Common myeloid progenitor, CD34-positive (primary cell): ENCODE results near the gene RAPGEF2.

Experiments
- CTCF ChIA-PET: fragments of 350-600 bp; sonication (Branson Sonifier 250); formaldehyde crosslinking; loops from one replicate; lab custom pipeline; 2021; ENCODE audit warnings: antibody characterized with exemption; lab: Charles Lee
- POLR2A ChIA-PET: fragments of 350-600 bp; sonication (Branson Sonifier 250); formaldehyde crosslinking; loops from one replicate; lab custom pipeline; 2021; ENCODE audit warnings: antibody characterized with exemption; lab: Charles Lee
- DNase-seq, 3 donors: peaks; one replicate each; pipeline versions ENCODE4 v3.0.0 to v3.0.0-alpha.2; 2013
- H3K27ac ChIP-seq, 2 experiments: 1 replicate in 1 of 2; 2 replicates in 1 of 2; pipeline ENCODE4 v1.7.0; 2013; ENCODE audit warnings: inconsistent platforms in 2 of 2, low read length in 2 of 2, mild to moderate bottlenecking in 2 of 2, low read depth in 1 of 2, moderate library complexity in 1 of 2; ENCODE audit not compliant: severe bottlenecking in 2 of 2, insufficient read depth in 1 of 2, poor library complexity in 1 of 2
- H3K27me3 ChIP-seq, 5 experiments: replicated peaks in 2 of 5; 1 replicate in 3 of 5; 2 replicates in 2 of 5; pipeline versions ENCODE4 v1.6.1 to v1.7.0; 2013; ENCODE audit warnings: low read length in 4 of 5, mild to moderate bottlenecking in 2 of 5, moderate library complexity in 2 of 5, inconsistent platforms in 1 of 5; ENCODE audit not compliant: insufficient read depth in 5 of 5, control insufficient read depth in 4 of 5
- H3K36me3 ChIP-seq, 4 experiments: 1 replicate in 2 of 4; 2 replicates in 2 of 4; pipeline versions ENCODE4 v1.6.1 to v1.7.0; 2013; ENCODE audit warnings: low read length in 3 of 4, control low read depth in 1 of 4, mild to moderate bottlenecking in 1 of 4; ENCODE audit not compliant: control insufficient read depth in 4 of 4, insufficient read depth in 4 of 4
- H3K4me1 ChIP-seq, 4 experiments: 1 replicate in 3 of 4; 2 replicates in 1 of 4; pipeline versions ENCODE4 v1.6.1 to v1.7.1; 2013; ENCODE audit warnings: low read length in 3 of 4, mild to moderate bottlenecking in 3 of 4, control low read depth in 1 of 4, inconsistent platforms in 1 of 4, moderate library complexity in 1 of 4; ENCODE audit not compliant: control insufficient read depth in 4 of 4, insufficient read depth in 4 of 4; ENCODE audit errors: control extremely low read depth in 1 of 4
- H3K4me3 ChIP-seq, 7 experiments: 1 replicate in 4 of 7; 2 replicates in 3 of 7; pipeline versions ENCODE4 v1.5.1 to v1.7.0; 2013; ENCODE audit warnings: mild to moderate bottlenecking in 7 of 7, low read length in 6 of 7, moderate library complexity in 6 of 7, inconsistent platforms in 2 of 7, low read depth in 2 of 7, control low read depth in 1 of 7; ENCODE audit not compliant: insufficient read depth in 4 of 7, control insufficient read depth in 1 of 7; ENCODE audit errors: extremely low read depth in 1 of 7
- H3K9me3 ChIP-seq, 5 experiments: 1 replicate in 4 of 5; 2 replicates in 1 of 5; pipeline versions ENCODE4 v1.6.1 to v1.7.1; 2013; ENCODE audit warnings: low read length in 4 of 5, mild to moderate bottlenecking in 2 of 5, inconsistent platforms in 1 of 5, low read depth in 1 of 5, moderate library complexity in 1 of 5; ENCODE audit not compliant: control insufficient read depth in 4 of 5, insufficient read depth in 2 of 5; ENCODE audit errors: control extremely low read depth in 1 of 5
- WGBS: methylation state at CpG from one replicate; pipeline ENCODE4 v1.1.5; 2013; ENCODE audit not compliant: insufficient coverage; 5-methylcytosine and 5-hydroxymethylcytosine counted together

Gene RAPGEF2

DNA sequence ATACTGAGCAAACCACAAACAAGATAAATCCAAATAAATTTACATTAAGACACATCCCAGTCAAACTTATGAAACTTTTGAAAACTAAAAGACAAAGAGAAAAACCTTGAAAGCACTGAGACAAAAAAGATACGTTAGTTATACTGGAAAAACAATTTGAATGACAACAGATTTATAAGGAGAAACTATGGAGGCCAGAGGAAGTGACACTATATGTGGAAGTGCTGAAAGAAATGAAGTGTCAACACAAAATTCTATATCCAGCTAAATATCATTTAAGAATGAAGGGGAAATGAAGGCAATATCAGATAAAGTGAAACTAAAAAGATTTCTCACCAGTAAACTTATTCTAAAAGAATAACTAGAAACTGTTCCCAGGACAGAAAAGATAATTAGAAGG lies 283.7 kb downstream of the RAPGEF2 start:
- no peak overlapping the region for H3K4me3 ChIP-seq
- no CpG with 5 or more reads among the region's 1 CpG for WGBS
- peaks cover 0 to 18% (median 14%) of the 10 kb centered on the region in 4 experiments for H3K4me1 ChIP-seq
- no peak for DNase-seq
- H3K36me3 ChIP-seq: no peaks in the 10 kb centered on the region
- ChIA-PET CTCF (interaction anchor here (1.3 kb wide), 1 partner anchor 12 kb away, joined by 3 read pairs; no protein-coding TSS in a partner anchor), POLR2A (no interaction called here)
- H3K27me3 ChIP-seq: no peaks in the 10 kb centered on the region
- H3K27ac ChIP-seq: no peak overlapping the region
- H3K9me3 ChIP-seq: peaks cover 0 to 7% (median 0%) of the 10 kb centered on the region in 5 experiments

DNA sequence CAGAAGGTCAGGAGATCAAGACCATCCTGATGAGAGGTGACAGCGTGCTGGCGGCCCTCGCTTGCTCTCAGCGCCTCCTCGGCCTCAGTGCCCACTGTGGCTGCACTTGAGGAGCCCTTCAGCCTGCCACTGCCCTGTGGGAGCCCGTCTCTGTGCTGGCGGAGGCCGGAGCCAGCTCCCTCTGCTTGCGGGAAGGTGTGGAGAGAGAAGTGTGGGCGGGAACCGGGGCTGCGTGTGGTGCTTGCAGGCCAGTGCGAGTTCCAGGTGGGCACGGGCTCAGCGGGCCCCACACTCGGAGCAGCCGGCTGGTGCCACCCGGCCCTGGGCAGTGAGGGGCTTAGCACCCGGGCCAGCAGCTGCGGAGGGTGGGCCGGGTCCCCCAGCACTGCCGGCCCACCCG lies 286.9 kb downstream of the RAPGEF2 start:
- no peak overlapping the region for H3K4me3 ChIP-seq
- H3K36me3 ChIP-seq: no peaks in the 10 kb centered on the region
- ChIA-PET CTCF (no interaction called here), POLR2A (no interaction called here)
- WGBS: over 99% methylated on average over 20 of the region's 23 CpGs
- H3K4me1 ChIP-seq: peaks cover 0 to 6% (median 5%) of the 10 kb centered on the region in 4 experiments
- DNase-seq: no peak
- peaks cover 0 to 7% (median 0%) of the 10 kb centered on the region in 5 experiments for H3K9me3 ChIP-seq
- H3K27ac ChIP-seq: no peak overlapping the region
- H3K27me3 ChIP-seq: no peaks in the 10 kb centered on the region

GRCh38 chr4:159390648-159391047 lies 287.8 kb downstream of the RAPGEF2 start:
- peaks cover 0 to 6% (median 5%) of the 10 kb centered on the region in 4 experiments for H3K4me1 ChIP-seq
- WGBS: 4% methylated on average over 12 of the region's 12 CpGs
- H3K27ac ChIP-seq: no peak overlapping the region
- H3K4me3 ChIP-seq: peak overlapping the region in 1 of 7 experiments; percentile 50
- H3K27me3 ChIP-seq: no peaks in the 10 kb centered on the region
- ChIA-PET POLR2A (no interaction called here), CTCF (interaction anchor here (0.8 kb wide), 1 partner anchor 42 kb away, joined by 3 read pairs; no protein-coding TSS in a partner anchor)
- DNase-seq: peak; percentile 67 to 86 (median 85)
- H3K36me3 ChIP-seq: no peaks in the 10 kb centered on the region
- peaks cover 0 to 7% (median 0%) of the 10 kb centered on the region in 5 experiments for H3K9me3 ChIP-seq

- no peak overlapping the region for H3K27ac ChIP-seq
- H3K36me3 ChIP-seq: no peaks in the 10 kb centered on the region
- no peaks in the 10 kb centered on the region for H3K27me3 ChIP-seq
- no peak overlapping the region for H3K4me3 ChIP-seq
- peaks cover 0 to 9% (median 8%) of the 10 kb centered on the region in 4 experiments for H3K4me1 ChIP-seq
- WGBS: 100% methylated on average over 1 of the region's 2 CpGs
- CTCF ChIA-PET: no interaction called here
- no peak for DNase-seq
- POLR2A ChIA-PET: no interaction called here
- H3K9me3 ChIP-seq: no peaks in the 10 kb centered on the region
Measured at GRCh38 chr4:159395693-159396092, 292.8 kb downstream of the RAPGEF2 start.

- CTCF ChIA-PET: no interaction called here
- no peak overlapping the region for H3K4me3 ChIP-seq
- no peaks in the 10 kb centered on the region for H3K9me3 ChIP-seq
- H3K27ac ChIP-seq: no peak overlapping the region
- 100% methylated on average over 2 of the region's 3 CpGs for WGBS
- no peaks in the 10 kb centered on the region for H3K27me3 ChIP-seq
- DNase-seq: no peak
- H3K36me3 ChIP-seq: no peaks in the 10 kb centered on the region
- POLR2A ChIA-PET: no interaction called here
- peaks cover 0 to 10% (median 10%) of the 10 kb centered on the region in 4 experiments for H3K4me1 ChIP-seq
Measured at GRCh38 chr4:159396151-159396550, 293.3 kb downstream of the RAPGEF2 start.

- ChIA-PET POLR2A (no interaction called here), CTCF (interaction anchor here (1.0 kb wide), 1 partner anchor 22 kb away, joined by 4 read pairs; no protein-coding TSS in a partner anchor)
- H3K36me3 ChIP-seq: no peaks in the 10 kb centered on the region
- peaks cover 0 to 21% (median 18%) of the 10 kb centered on the region in 4 experiments for H3K4me1 ChIP-seq
- H3K4me3 ChIP-seq: no peak overlapping the region
- no peaks in the 10 kb centered on the region for H3K27me3 ChIP-seq
- H3K27ac ChIP-seq: no peak overlapping the region
- no peaks in the 10 kb centered on the region for H3K9me3 ChIP-seq
- no peak for DNase-seq
- WGBS: 93% methylated on average over 5 of the region's 7 CpGs
Measured at GRCh38 chr4:159398236-159398638, 295.4 kb downstream of the RAPGEF2 start.

DNA sequence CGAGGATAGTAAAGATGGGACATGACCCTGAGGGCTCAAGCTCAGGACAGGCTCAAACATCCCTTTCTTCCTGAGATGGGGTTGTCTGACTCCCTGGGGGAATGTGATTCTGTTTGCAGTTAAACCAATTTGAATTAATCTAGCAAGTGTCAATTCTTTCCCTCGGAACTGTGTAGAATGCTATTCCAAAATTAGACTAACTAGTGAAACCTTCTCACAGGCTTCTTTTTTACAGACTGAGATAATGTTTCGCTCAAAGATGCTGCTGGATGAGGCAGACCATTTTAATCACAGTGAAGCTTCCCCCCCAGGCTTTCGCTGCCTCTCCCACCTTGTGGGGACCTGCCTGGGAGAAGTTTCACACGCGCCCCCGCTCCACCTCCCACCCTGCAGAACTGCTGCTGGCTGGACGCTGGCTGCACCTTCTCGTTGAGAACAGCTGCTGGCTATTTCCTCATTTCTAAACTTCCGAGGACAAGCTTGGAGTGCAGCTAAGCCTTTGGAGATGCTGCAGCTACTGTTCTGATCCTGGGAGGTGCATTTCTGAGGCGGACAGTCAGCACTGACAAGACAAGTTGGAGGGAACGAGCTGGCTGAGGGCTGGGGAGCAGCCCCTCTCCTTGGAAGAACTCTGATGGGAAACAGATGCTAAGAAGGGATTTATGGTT lies 297.8 kb downstream of the RAPGEF2 start:
- ChIA-PET CTCF (interaction anchor here (1.8 kb wide), 1 partner anchor 15 kb away, joined by 4 read pairs; no protein-coding TSS in a partner anchor), POLR2A (no interaction called here)
- Histone ChIP-seq H3K4me3 (peak overlapping the region in 6 of 7 experiments; percentile 25 to 67 (median 58)), H3K27me3 (no peaks in the 10 kb centered on the region), H3K27ac (no peak overlapping the region), H3K36me3 (no peaks in the 10 kb centered on the region), H3K9me3 (no peaks in the 10 kb centered on the region), H3K4me1 (peaks cover 0 to 21% (median 18%) of the 10 kb centered on the region in 4 experiments)
- peak in 2 of 3 donors; percentile 54 to 70 for DNase-seq
- 13% methylated on average over 12 of the region's 12 CpGs for WGBS
